Suprapubic skin (tissue), 4 donors: ENCODE results near the gene ASIP.

ENCODE experiments used
- EP300 ChIP-seq: sonication (generic); formaldehyde crosslinking; IDR thresholded peaks from one replicate; pipeline ENCODE4 v1.6.1; 2017; ENCODE audit warnings: antibody characterized with exemption
- POLR2A ChIP-seq, 2 donors: fragments of 450-650 bp; IDR thresholded peaks; one replicate each; pipeline ENCODE4 v1.6.1; 2017; ENCODE audit warnings: antibody characterized with exemption in 2 of 2, mild to moderate bottlenecking in 2 of 2, moderate library complexity in 2 of 2
- POLR2AphosphoS5 ChIP-seq, 3 donors: sonication (generic); formaldehyde crosslinking; IDR thresholded peaks; one replicate each; pipeline ENCODE4 v1.6.1; 2017; ENCODE audit warnings: antibody characterized with exemption in 3 of 3
- TF ChIP-seq, protein P1 (sequence below), 2 donors: fragments of 200-600 bp in 1 of 2; fragments of 450-650 bp in 1 of 2; sonication (generic) in 1 of 2; IDR thresholded peaks; one replicate each; pipeline ENCODE4 v1.5.1; 2016 to 2019; ENCODE audit warnings: antibody characterized with exemption in 2 of 2, mild to moderate bottlenecking in 1 of 2, moderate library complexity in 1 of 2

DNA sequence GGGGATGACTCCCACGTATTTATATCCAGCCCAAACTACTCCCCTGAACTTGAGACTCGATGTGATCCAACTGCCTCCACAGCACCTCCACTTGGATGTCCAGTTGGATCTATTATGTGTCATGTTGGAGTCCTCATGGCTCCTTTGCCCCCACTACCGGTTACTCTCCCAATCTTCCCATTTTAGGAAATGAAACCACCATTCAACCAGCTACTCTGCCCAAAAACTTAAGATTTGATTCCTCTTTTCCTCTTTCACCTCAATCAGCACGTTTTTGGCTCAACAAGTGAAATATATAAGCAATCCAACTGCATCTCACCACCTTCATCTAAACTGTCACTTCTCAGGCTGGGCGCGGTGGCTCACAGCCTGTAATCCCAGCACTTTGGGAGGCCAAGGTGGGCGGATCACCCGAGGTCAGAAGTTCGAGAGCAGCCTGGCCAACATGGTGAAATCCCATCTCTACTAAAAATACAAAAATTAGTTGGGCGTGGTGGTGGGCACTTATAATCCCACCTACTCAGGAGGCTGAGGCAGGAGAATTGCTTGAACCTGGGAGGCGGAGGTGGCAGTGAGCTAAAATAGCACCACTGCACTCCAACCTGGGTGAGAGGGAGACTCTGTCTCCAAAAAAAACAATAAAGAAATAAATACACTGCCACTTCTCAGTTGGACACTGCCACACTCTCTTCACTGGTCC, 58.5 kb downstream of the ASIP start:
- TF ChIP-seq, protein P1, sequence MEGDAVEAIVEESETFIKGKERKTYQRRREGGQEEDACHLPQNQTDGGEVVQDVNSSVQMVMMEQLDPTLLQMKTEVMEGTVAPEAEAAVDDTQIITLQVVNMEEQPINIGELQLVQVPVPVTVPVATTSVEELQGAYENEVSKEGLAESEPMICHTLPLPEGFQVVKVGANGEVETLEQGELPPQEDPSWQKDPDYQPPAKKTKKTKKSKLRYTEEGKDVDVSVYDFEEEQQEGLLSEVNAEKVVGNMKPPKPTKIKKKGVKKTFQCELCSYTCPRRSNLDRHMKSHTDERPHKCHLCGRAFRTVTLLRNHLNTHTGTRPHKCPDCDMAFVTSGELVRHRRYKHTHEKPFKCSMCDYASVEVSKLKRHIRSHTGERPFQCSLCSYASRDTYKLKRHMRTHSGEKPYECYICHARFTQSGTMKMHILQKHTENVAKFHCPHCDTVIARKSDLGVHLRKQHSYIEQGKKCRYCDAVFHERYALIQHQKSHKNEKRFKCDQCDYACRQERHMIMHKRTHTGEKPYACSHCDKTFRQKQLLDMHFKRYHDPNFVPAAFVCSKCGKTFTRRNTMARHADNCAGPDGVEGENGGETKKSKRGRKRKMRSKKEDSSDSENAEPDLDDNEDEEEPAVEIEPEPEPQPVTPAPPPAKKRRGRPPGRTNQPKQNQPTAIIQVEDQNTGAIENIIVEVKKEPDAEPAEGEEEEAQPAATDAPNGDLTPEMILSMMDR (IDR thresholded peaks at IDR 0.05), result no peak
- TF ChIP-seq POLR2AphosphoS5 (IDR thresholded peaks at IDR 0.05) (no peak), EP300 (no peak), POLR2A (IDR thresholded peaks at IDR 0.05) (no peak)
